Fibroblast of villous mesenchyme (primary cell): ENCODE data around the gene CBX5. TPM values are rescaled to one million over a fixed set of nuclear protein-coding genes. Genes with fewer than 3 reads are reported as not detected.
A peak's percentile ranks its signal among the peaks of the same experiment; 100 is the strongest.

Experiments
- DNase-seq: peaks from one replicate; pipeline ENCODE4 v3.0.0-alpha.2; 2010; ENCODE audit warnings: low read depth
- H3K4me3 ChIP-seq: 2 replicates; pipeline ENCODE4 v1.5.1; 2011; ENCODE audit warnings: low read depth, mild to moderate bottlenecking, low read length
- total RNA-seq: library from RNA; depleted of rRNA; stranded (reverse); fragments of >200 nt; gene quantifications from 2 replicates; pipeline ENCODE4 v1.2.3, GENCODE V29; 2012
- TF ChIP-seq, protein P1 (sequence below): IDR thresholded peaks from 2 replicates; pipeline ENCODE4 v1.5.1; 2012; ENCODE audit warnings: low read depth, mild to moderate bottlenecking, low read length; ENCODE audit not compliant: insufficient read depth

The CBX5 gene
- total RNA-seq, 1 donor: 68.7 TPM

GRCh38 chr12:54206791-54207190 lies 73.1 kb downstream of the CBX5 start:
- no peak for DNase-seq
- TF ChIP-seq, protein P1, sequence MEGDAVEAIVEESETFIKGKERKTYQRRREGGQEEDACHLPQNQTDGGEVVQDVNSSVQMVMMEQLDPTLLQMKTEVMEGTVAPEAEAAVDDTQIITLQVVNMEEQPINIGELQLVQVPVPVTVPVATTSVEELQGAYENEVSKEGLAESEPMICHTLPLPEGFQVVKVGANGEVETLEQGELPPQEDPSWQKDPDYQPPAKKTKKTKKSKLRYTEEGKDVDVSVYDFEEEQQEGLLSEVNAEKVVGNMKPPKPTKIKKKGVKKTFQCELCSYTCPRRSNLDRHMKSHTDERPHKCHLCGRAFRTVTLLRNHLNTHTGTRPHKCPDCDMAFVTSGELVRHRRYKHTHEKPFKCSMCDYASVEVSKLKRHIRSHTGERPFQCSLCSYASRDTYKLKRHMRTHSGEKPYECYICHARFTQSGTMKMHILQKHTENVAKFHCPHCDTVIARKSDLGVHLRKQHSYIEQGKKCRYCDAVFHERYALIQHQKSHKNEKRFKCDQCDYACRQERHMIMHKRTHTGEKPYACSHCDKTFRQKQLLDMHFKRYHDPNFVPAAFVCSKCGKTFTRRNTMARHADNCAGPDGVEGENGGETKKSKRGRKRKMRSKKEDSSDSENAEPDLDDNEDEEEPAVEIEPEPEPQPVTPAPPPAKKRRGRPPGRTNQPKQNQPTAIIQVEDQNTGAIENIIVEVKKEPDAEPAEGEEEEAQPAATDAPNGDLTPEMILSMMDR: no peak
- H3K4me3 ChIP-seq: no peak overlapping the region

- H3K4me3 ChIP-seq: no peak overlapping the region
- DNase-seq: no peak
- TF ChIP-seq, protein P1: no peak
Measured at GRCh38 chr12:54204316-54204715, 75.6 kb downstream of the CBX5 start.

DNA sequence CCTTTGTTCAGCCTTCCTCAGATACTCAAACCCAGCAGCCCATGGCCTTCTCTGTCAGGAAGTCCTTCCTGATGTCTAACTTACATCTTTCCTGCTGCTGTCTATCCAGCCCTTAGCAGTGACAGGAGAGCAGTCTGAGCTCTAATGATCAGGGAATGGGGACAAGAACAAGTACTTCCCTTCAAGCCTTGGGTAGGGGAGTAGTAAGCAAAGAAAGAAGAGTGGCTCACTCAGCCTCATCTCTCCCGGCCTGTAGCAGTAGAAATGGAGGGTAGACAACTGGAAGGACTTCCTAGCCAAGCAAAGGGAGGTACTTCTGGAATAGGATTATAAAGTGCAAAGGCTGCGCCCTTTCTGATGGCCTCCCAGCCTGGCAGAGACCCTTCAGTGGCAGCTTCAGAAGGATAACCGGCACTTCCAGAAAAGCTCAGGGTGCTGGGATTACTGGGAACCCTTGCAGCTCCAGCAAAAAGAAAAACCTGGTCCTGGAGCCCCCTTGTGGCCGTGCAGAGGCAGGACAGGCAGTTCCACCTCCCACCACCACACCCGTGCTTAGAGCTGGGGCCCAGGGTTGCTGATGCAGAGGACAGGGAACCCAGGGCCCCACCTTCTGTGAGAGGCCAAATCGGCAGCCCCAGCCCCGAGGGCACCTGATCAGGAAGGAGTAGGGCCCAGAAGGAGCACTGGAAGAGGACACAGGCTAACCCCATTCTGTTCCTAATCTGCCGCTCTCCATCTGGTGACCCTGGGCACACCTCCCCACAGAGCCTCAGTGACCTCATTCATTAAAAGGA lies 78.7 kb downstream of the CBX5 start:
- H3K4me3 ChIP-seq: no peak overlapping the region
- DNase-seq: peak; percentile 80
- TF ChIP-seq, protein P1: peak; percentile 100

DNA sequence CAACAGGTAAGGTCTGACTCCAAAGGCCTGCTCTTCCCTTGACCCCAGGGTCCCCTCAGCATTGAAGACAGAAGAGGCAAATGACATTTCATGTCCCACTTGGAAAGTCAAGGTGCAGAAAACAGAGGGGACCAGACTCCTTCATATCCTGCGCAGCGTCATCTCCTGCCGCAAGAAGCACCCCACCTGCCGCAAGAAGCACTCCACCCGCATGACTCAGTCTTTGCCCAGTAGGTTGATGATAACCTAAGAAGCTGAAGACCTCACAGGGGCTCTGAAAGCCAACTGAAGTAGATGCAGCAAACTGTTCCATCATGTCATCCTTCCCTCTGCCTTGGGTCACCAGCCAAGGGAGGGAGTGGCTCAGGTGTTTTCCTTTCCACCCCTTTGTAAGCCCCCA lies 79.5 kb downstream of the CBX5 start:
- no peak for DNase-seq
- no peak overlapping the region for H3K4me3 ChIP-seq
- TF ChIP-seq, protein P1: no peak

- H3K4me3 ChIP-seq: no peak overlapping the region
- TF ChIP-seq, protein P1: no peak
- DNase-seq: no peak
Measured at GRCh38 chr12:54199917-54200316, 80.0 kb downstream of the CBX5 start.

DNA sequence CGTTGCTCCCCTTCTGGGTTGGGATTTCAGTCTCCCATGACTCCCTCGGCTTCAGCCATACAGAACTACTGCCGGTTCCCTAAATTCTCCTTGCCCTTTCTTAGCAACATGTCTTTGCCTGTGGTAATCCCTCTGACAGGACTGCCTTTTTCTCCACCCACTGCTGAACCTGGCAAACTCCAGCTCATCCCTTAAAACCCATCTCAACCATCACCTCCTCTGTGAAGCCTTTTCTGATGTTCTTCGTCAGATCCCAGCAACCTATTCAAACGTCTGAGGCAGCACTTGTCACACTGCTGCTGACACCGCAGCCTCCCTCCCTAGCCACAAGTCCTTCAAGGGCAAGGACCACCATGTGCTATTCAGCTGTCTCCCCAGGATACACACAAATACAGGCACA lies 80.9 kb downstream of the CBX5 start:
- DNase-seq: no peak
- TF ChIP-seq, protein P1: no peak
- H3K4me3 ChIP-seq: no peak overlapping the region
